WTC11 (cell line): ENCODE results near the gene ATP8B3. TPM values are rescaled to one million over a fixed set of nuclear protein-coding genes. Genes with fewer than 3 reads are reported as not detected.
"Not testable (repeated sequence)": the region's sequence is repeated elsewhere in the genome, so short reads cannot be mapped to it uniquely, and the experiment has no call there.

Experiments
- ATAC-seq: fragments of 200-7000 bp; cut with Tn5 transposase; 2 replicates; pipeline ENCODE4 v1.10.0; 2021; ENCODE audit warnings: mild to moderate bottlenecking, moderate library complexity
- CTCF ChIA-PET: fragments of 300-600 bp; sonication (Branson Sonifier 250); formaldehyde crosslinking; loops from one replicate; lab custom pipeline; 2021; ENCODE audit warnings: antibody characterized with exemption; lab: Charles Lee
- POLR2A ChIA-PET: fragments of 350-600 bp; sonication (Branson Sonifier 250); formaldehyde crosslinking; loops from one replicate; lab custom pipeline; 2021; ENCODE audit warnings: antibody characterized with exemption; lab: Charles Lee
- DNase-seq: peaks from one replicate; pipeline ENCODE4 v3.0.0; 2021; ENCODE audit warnings: low spot score
- H3K27ac Mint-ChIP-seq: 2 replicates; pipeline ENCODE4 v1.8.0; 2021; ENCODE audit warnings: mixed read lengths
- H3K27me3 Mint-ChIP-seq: 2 replicates; pipeline ENCODE4 v1.8.0; 2021; ENCODE audit warnings: low read depth, mild to moderate bottlenecking, moderate library complexity, mixed read lengths
- H3K36me3 Mint-ChIP-seq: 2 replicates; pipeline ENCODE4 v1.8.0; 2021; ENCODE audit warnings: mixed read lengths
- H3K4me1 Mint-ChIP-seq: 2 replicates; pipeline ENCODE4 v1.8.0; 2022; ENCODE audit warnings: mixed read lengths
- H3K4me3 Mint-ChIP-seq: 2 replicates; pipeline ENCODE4 v1.8.0; 2021; ENCODE audit warnings: mild to moderate bottlenecking, moderate library complexity, mixed read lengths
- H3K9me3 Mint-ChIP-seq: 2 replicates; pipeline ENCODE4 v1.8.0; 2021; ENCODE audit warnings: mixed read lengths
- CDX4 ChIP-seq: fragments of 250-450 bp; sonication (Bioruptor Pico); IDR thresholded peaks from 2 replicates; pipeline ENCODE4 v1.9.0; 2021; ENCODE audit warnings: moderate library complexity, mild to moderate bottlenecking, inconsistent platforms, borderline replicate concordance
- E2F1 ChIP-seq: sonication (generic); formaldehyde crosslinking; IDR thresholded peaks from 2 replicates; pipeline ENCODE4 v1.8.0; 2022; ENCODE audit warnings: mild to moderate bottlenecking, missing genetic modification reagents
- E2F5 ChIP-seq: sonication (generic); formaldehyde crosslinking; IDR thresholded peaks from 2 replicates; pipeline ENCODE4 v1.8.1; 2022; ENCODE audit warnings: mild to moderate bottlenecking, moderate library complexity, missing genetic modification reagents
- ELF4 ChIP-seq: sonication (generic); formaldehyde crosslinking; IDR thresholded peaks from 2 replicates; pipeline ENCODE4 v1.8.1; 2022; ENCODE audit warnings: low read depth, mild to moderate bottlenecking, moderate library complexity, missing genetic modification reagents
- ERG ChIP-seq: fragments of 250-450 bp; sonication (Bioruptor Pico); IDR thresholded peaks from 2 replicates; pipeline ENCODE4 v1.8.0; 2021; ENCODE audit warnings: mild to moderate bottlenecking
- FOXJ3 ChIP-seq: sonication (generic); formaldehyde crosslinking; IDR thresholded peaks from 2 replicates; pipeline ENCODE4 v1.9.0; 2021; ENCODE audit warnings: missing genetic modification reagents, mild to moderate bottlenecking, borderline replicate concordance
- FOXP1 ChIP-seq: sonication (generic); formaldehyde crosslinking; IDR thresholded peaks from 2 replicates; pipeline ENCODE4 v1.8.0; 2022; ENCODE audit warnings: missing genetic modification reagents, mild to moderate bottlenecking, moderate library complexity, borderline replicate concordance
- HMGXB4 ChIP-seq: sonication (generic); formaldehyde crosslinking; IDR thresholded peaks from 2 replicates; pipeline ENCODE4 v1.8.1; 2023; ENCODE audit warnings: mild to moderate bottlenecking, moderate library complexity, missing genetic modification reagents
- IRF1 ChIP-seq: sonication (generic); formaldehyde crosslinking; IDR thresholded peaks from 2 replicates; pipeline ENCODE4 v1.8.0; 2023; ENCODE audit warnings: missing genetic modification reagents
- MYBL2 ChIP-seq: sonication (generic); formaldehyde crosslinking; IDR thresholded peaks from 2 replicates; pipeline ENCODE4 v1.8.1; 2023; ENCODE audit warnings: mild to moderate bottlenecking, moderate library complexity, missing genetic modification reagents
- NFATC4 ChIP-seq: fragments of 250-450 bp; sonication (Bioruptor Pico); IDR thresholded peaks from 2 replicates; pipeline ENCODE4 v1.9.0; 2021; ENCODE audit warnings: mild to moderate bottlenecking
- NFE2L1 ChIP-seq: sonication (generic); formaldehyde crosslinking; IDR thresholded peaks from 2 replicates; pipeline ENCODE4 v1.8.1; 2023; ENCODE audit warnings: missing genetic modification reagents
- PREB ChIP-seq: sonication (generic); formaldehyde crosslinking; IDR thresholded peaks from 2 replicates; pipeline ENCODE4 v1.8.1; 2022; ENCODE audit warnings: mild to moderate bottlenecking, missing genetic modification reagents, moderate library complexity, borderline replicate concordance
- PRRX2 ChIP-seq: fragments of 250-450 bp; sonication (Bioruptor Pico); IDR thresholded peaks from 2 replicates; pipeline ENCODE4 v1.8.0; 2021; ENCODE audit warnings: mild to moderate bottlenecking
- STAT6 ChIP-seq: sonication (generic); formaldehyde crosslinking; conservative IDR thresholded peaks from 2 replicates; pipeline ENCODE4 v1.8.1; 2023; ENCODE audit warnings: mild to moderate bottlenecking, low read depth, missing genetic modification reagents, moderate library complexity
- ZMAT4 ChIP-seq: fragments of 250-450 bp; sonication (Bioruptor Pico); IDR thresholded peaks from 2 replicates; pipeline ENCODE4 v1.9.0; 2021; ENCODE audit warnings: mild to moderate bottlenecking
- ZNF317 ChIP-seq: sonication (generic); formaldehyde crosslinking; IDR thresholded peaks from 2 replicates; pipeline ENCODE4 v1.8.1; 2023; ENCODE audit warnings: low read depth, mild to moderate bottlenecking, moderate library complexity, missing genetic modification reagents, borderline replicate concordance
- ZNF671 ChIP-seq: fragments of 250-450 bp; sonication (Bioruptor Pico); IDR thresholded peaks from 2 replicates; pipeline ENCODE4 v1.8.0; 2021; ENCODE audit warnings: mild to moderate bottlenecking
- total RNA-seq: library from RNA; stranded (reverse); gene quantifications from 3 replicates; pipeline ENCODE4 v1.2.3, GENCODE V29; 2021

ATP8B3 gene
- total RNA-seq, 1 experiment from 2014 or later = 5.5 TPM

- TF ChIP-seq E2F5 (no peak), NFATC4 (CRISPR knock-in tag) (no peak), PREB (no peak), PRRX2 (CRISPR knock-in tag) (no peak), FOXJ3 (CRISPR knock-in tag) (no peak)
These were observed 7.2 kb downstream of the ATP8B3 start (continued) for GRCh38 chr19:1804858-1805257.

GRCh38 chr19:1799695-1800342 lies 12.3 kb downstream of the ATP8B3 start:
- Mint-ChIP-seq H3K9me3 (no peaks in the 10 kb centered on the region), H3K4me1 (peaks cover 5% of the 10 kb centered on the region), H3K27ac (peak overlapping the region; percentile 60; the same call in 1 of the 2 replicates), H3K36me3 (no peaks in the 10 kb centered on the region), H3K4me3 (no peak overlapping the region), H3K27me3 (no peaks in the 10 kb centered on the region; the same call in 1 of the 2 replicates)
- DNase-seq (no peak), ATAC-seq (no peak)
- ChIA-PET POLR2A (no interaction called here), CTCF (interaction anchor here (1.2 to 12.5 kb wide), 3 partner anchors 26 to 254 kb away, joined by 3 to 161 read pairs (median 8); no protein-coding TSS in a partner anchor)
- TF ChIP-seq E2F1 (CRISPR knock-in tag) (no peak), STAT6 (CRISPR knock-in tag) (no peak), ELF4 (CRISPR knock-in tag) (no peak), CDX4 (no peak), IRF1 (CRISPR knock-in tag) (no peak), HMGXB4 (CRISPR knock-in tag) (no peak), ZMAT4 (CRISPR knock-in tag) (no peak), ZNF317 (CRISPR knock-in tag) (no peak), NFE2L1 (no peak), ZNF671 (no peak), MYBL2 (CRISPR knock-in tag) (no peak), FOXP1 (CRISPR knock-in tag) (no peak), ERG (CRISPR knock-in tag) (no peak)

GRCh38 chr19:1797313-1797712 lies 14.8 kb downstream of the ATP8B3 start:
- H3K27me3 Mint-ChIP-seq, H3K4me3 Mint-ChIP-seq, H3K9me3 Mint-ChIP-seq, POLR2A ChIA-PET, DNase-seq, H3K27ac Mint-ChIP-seq, H3K36me3 Mint-ChIP-seq, ATAC-seq: not testable (repeated sequence)
- CTCF ChIA-PET = interaction anchor here (1.1 to 12.5 kb wide), 5 partner anchors 17 to 251 kb away, joined by 3 to 161 read pairs (median 7); no protein-coding TSS in a partner anchor
- peaks cover 12% of the 10 kb centered on the region for H3K4me1 Mint-ChIP-seq
